Heart left ventricle (tissue), 16 donors: Measurements from ENCODE around the gene PTPN7. TPM values are rescaled to one million over a fixed set of nuclear protein-coding genes. Genes with fewer than 3 reads are reported as not detected.

Source experiments
- ATAC-seq, 4 donors: fragments of 200-7000 bp; cut with Tn5 transposase; one replicate each; pipeline ENCODE4 v1.9.1; 2020 to 2022; ENCODE audit warnings: moderate library complexity in 4 of 4, mild to moderate bottlenecking in 3 of 4, moderate number of reproducible peaks in 1 of 4
- DNase-seq, 5 donors: peaks; one replicate each; pipeline ENCODE4 v3.0.0-alpha.2; 2020
- H3K27ac ChIP-seq, 12 donors: fragments of 200-600 bp; sonication (generic) in 4 of 12; one replicate each; pipeline versions ENCODE4 v1.5.0 to v1.8.0; 2016 to 2022; ENCODE audit warnings: mild to moderate bottlenecking in 2 of 12
- H3K27me3 ChIP-seq, 9 donors: fragments of 200-600 bp; sonication (generic) in 2 of 9; one replicate each; pipeline versions ENCODE4 v1.5.1 to v1.8.0; 2016 to 2022; ENCODE audit warnings: mild to moderate bottlenecking in 3 of 9
- H3K36me3 ChIP-seq, 9 donors: fragments of 200-600 bp; sonication (generic) in 2 of 9; one replicate each; pipeline versions ENCODE4 v1.5.0 to v1.8.0; 2018 to 2022; ENCODE audit warnings: mild to moderate bottlenecking in 2 of 9
- H3K4me1 ChIP-seq, 12 donors: fragments of 200-600 bp; sonication (generic) in 4 of 12; one replicate each; pipeline versions ENCODE4 v1.5.0 to v1.8.0; 2016 to 2022; ENCODE audit warnings: mild to moderate bottlenecking in 3 of 12
- H3K4me3 ChIP-seq, 12 donors: fragments of 200-600 bp; sonication (generic) in 4 of 12; one replicate each; pipeline versions ENCODE4 v1.5.0 to v1.8.0; 2017 to 2022; ENCODE audit warnings: mild to moderate bottlenecking in 9 of 12, moderate library complexity in 4 of 12
- H3K9me3 ChIP-seq, 12 donors: fragments of 200-600 bp; sonication (generic) in 4 of 12; one replicate each; pipeline versions ENCODE4 v1.5.0 to v1.8.0; 2016 to 2022; ENCODE audit warnings: mild to moderate bottlenecking in 1 of 12
- POLR2A ChIP-seq, 2 donors: fragments of 450-650 bp; IDR thresholded peaks; one replicate each; pipeline ENCODE4 v1.6.1; 2017; ENCODE audit warnings: antibody characterized with exemption in 2 of 2, mild to moderate bottlenecking in 2 of 2, moderate library complexity in 2 of 2
- WGBS, 4 donors: extraction: QIAGEN DNeasy Blood & Tissue Kit in 2 of 4; methylation state at CpG; one replicate each; pipeline versions ENCODE4 v1.1.5 to v1.1.7; 2013 to 2018; 5-methylcytosine and 5-hydroxymethylcytosine counted together
- intact Hi-C, 10 donors: fragments of 100-400 bp; cut with DNase I; formaldehyde crosslinking; loops; one replicate each; pipeline versions ENCODE4 v1.11.1 to v1.14.2; 2022
- polyA plus RNA-seq, 2 donors: library from polyadenylated mRNA; stranded (reverse); fragments of 200-250 nt; gene quantifications; one replicate each; pipeline ENCODE4 v1.2.3, GENCODE V29; 2013
- total RNA-seq, 9 donors: library from RNA; depleted of rRNA in 2 of 9; stranded (reverse); fragments of >200 nt in 2 of 9; fragmentation: NEBNext Ultra II Directional in 3 of 9; extraction: Animal tissue kit (Norgen Biotek cat#: 25700) in 3 of 9; gene quantifications; one replicate each; pipeline versions ENCODE4 v1.1.0 to v1.2.4, GENCODE V29; 2016 to 2023
- TF ChIP-seq, protein P1 (sequence below), 12 donors: fragments of 200-600 bp; sonication (generic) in 4 of 12; IDR thresholded peaks; one replicate each; pipeline versions ENCODE4 v1.5.0 to v1.8.0; 2018 to 2022; ENCODE audit warnings: antibody characterized with exemption in 12 of 12, mild to moderate bottlenecking in 5 of 12
- donor health status: ischemic (EF 13 %, LVEDD 7.1; RV severe dilation, severe dysfunction).
- donor health status: healthy with polysubstance abuse.
- donor health status: DM: no; HTN: yes; CAD: no.
- donor health status: DM: no; HTN: no; CAD: no.
- donor health status: ischemic (EF 25% LVEDD 6.9; RV normal size, moderate dysfunction).
- donor health status: ischemic (EF 25% LVEDD 5.7; RV mildly dilated, moderate dysfunction).
- donor health status: healthy.
- donor health status: DM: yes; HTN: yes; CAD: no.
- donor health status: ischemic (EF 35%, LVEDD 5.7; RV mildly dilated, moderate dysfunction).
- donor health status: nonischemic (EF 11% LVEDD 7.7; RV severe dilation, severe dysfunction).
- donor health status: DM: yes; HTN: yes; CAD: no.
- donor health status: PGD.
- donor health status: ischemic (EF 29% LVEDD 5.4; RV normal size, mild dysfunction).
- donor health status: nonischemic (EF 23%, LVEDD 6.1; RV moderate dilation, normal function).

The PTPN7 gene
- total and polyA plus RNA-seq, 11 donors = 0.19 to 10.3 (median 0.55) TPM; not detected in 1

- TF ChIP-seq, protein P1, sequence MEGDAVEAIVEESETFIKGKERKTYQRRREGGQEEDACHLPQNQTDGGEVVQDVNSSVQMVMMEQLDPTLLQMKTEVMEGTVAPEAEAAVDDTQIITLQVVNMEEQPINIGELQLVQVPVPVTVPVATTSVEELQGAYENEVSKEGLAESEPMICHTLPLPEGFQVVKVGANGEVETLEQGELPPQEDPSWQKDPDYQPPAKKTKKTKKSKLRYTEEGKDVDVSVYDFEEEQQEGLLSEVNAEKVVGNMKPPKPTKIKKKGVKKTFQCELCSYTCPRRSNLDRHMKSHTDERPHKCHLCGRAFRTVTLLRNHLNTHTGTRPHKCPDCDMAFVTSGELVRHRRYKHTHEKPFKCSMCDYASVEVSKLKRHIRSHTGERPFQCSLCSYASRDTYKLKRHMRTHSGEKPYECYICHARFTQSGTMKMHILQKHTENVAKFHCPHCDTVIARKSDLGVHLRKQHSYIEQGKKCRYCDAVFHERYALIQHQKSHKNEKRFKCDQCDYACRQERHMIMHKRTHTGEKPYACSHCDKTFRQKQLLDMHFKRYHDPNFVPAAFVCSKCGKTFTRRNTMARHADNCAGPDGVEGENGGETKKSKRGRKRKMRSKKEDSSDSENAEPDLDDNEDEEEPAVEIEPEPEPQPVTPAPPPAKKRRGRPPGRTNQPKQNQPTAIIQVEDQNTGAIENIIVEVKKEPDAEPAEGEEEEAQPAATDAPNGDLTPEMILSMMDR (IDR thresholded peaks at IDR 0.05) = no peak
- TF ChIP-seq POLR2A (IDR thresholded peaks at IDR 0.05) = no peak
- Histone ChIP-seq H3K27me3 (peaks cover 3 to 25% (median 10%) of the 10 kb centered on the region in 9 donors), H3K27ac (no peak overlapping the region), H3K9me3 (no peaks in the 10 kb centered on the region), H3K4me1 (peaks cover 0 to 47% (median 17%) of the 10 kb centered on the region in 12 donors), H3K36me3 (no peaks in the 10 kb centered on the region), H3K4me3 (no peak overlapping the region)
- intact Hi-C loops = no loop called here
- DNase-seq = no peak
- 74 to 89% (median 77%) methylated on average over 1 of the region's 1 CpG for WGBS, 4 donors
- ATAC-seq = no peak
These were observed 37.9 kb upstream of the PTPN7 start for GRCh38 chr1:202198366-202198724.

DNA sequence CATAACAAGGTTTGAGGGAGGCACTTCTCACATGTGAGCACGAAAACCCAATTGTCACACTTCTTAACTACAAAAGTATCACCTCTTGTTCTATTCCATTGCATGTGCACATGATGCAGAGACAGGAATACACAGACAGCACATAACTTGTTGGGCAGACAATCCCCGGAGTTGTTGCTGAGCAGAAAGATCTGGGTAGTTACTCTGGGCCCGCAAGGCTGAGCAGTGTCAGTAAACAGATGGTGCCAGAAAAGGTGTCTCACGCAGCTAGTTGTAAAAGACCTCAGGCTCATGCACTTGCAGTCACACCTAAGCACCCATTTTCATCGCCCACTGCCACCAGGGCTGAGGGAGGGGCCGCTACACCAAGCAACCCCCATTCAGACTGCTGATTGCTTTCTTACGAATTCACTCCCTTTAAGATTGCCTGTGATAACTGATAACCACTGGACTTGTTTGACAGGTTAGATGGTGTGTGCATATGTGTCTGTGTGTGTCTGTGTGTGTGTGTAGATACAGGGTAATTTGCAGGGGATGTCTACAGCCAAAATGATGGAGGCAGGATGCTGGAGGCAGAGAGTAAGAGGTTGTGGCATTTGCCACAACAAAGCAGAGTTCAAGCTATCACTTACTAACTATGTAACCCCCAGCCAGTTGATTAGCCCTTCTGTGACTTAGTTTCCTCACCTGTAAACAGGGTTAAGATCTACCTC is 37.4 kb upstream of the PTPN7 start:
- Histone ChIP-seq H3K4me1 (peaks cover 0 to 51% (median 17%) of the 10 kb centered on the region in 12 donors), H3K36me3 (no peaks in the 10 kb centered on the region), H3K4me3 (no peak overlapping the region), H3K27ac (no peak overlapping the region), H3K9me3 (no peaks in the 10 kb centered on the region), H3K27me3 (peaks cover 6 to 31% (median 14%) of the 10 kb centered on the region in 9 donors)
- DNase-seq (no peak), ATAC-seq (no peak)
- intact Hi-C loops = no loop called here
- TF ChIP-seq, protein P1 (IDR thresholded peaks at IDR 0.05) = no peak
- no peak for TF ChIP-seq POLR2A (IDR thresholded peaks at IDR 0.05)
- WGBS, 4 donors = 80 to 86% (median 82%) methylated on average over 7 of the region's 7 CpGs

DNA sequence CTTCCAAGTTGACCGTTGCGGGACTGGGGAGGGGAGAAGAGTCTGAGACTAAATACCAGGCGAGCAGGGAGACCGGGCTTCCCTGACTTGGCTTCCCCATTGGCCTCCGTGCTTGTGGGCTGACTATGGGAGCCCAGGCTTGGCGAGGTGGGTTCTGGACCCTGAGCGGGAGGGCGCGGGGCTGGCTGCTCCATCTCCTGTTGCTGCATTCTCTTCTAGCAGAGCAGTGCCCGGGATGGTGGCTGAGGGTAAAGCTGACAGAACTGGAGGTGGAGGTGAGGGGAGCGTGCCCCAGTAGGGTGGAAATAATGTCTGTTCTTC is 33.9 kb upstream of the PTPN7 start:
- Histone ChIP-seq H3K27ac (no peak overlapping the region), H3K4me1 (peaks cover 0 to 21% (median 7%) of the 10 kb centered on the region in 12 donors), H3K27me3 (peaks cover 6 to 34% (median 17%) of the 10 kb centered on the region in 9 donors), H3K9me3 (no peaks in the 10 kb centered on the region), H3K4me3 (peak overlapping the region in 4 of 12 donors; percentile 17 to 47 (median 26)), H3K36me3 (no peaks in the 10 kb centered on the region)
- ATAC-seq = no peak
- DNase-seq = peak in 1 of 5 donors; percentile 37
- intact Hi-C loops = no loop called here
- TF ChIP-seq POLR2A (IDR thresholded peaks at IDR 0.05) = no peak
- TF ChIP-seq, protein P1 (IDR thresholded peaks at IDR 0.05) = no peak
- 53 to 69% (median 66%) methylated on average over 8 to 11 of the region's 11 CpGs for WGBS, 4 donors

DNA sequence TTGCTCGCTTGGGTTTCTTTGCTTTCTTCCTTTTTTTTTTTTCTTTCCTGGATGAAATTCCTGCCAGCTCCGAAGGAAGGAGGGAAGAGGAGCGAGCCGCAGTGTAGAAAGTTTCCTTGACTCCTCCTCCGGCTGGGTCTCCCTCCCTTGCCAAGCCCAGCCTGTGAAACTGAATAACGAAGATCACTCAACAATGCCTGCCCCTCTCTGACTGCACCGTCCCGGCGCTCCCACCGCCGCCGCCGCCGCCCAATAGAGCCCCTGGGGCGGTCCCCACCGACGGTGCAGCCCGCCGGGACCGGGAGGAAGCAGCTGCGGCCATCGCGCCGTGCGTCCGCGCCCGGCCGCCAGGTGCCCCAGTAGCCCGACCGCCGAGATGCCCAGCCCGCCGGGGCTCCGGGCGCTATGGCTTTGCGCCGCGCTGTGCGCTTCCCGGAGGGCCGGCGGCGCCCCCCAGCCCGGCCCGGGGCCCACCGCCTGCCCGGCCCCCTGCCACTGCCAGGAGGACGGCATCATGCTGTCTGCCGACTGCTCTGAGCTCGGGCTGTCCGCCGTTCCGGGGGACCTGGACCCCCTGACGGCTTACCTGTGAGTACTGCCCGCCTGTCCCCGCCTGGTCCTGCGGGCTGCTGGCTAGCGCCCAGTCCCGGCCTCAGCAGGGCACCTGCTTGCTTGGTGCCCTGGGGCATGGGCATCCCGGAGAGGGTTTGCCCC is 33.4 kb upstream of the PTPN7 start, which contains the start of gene LGR6:
LGR6 (plus strand) TSS at position 186 of the 714 bp plus-strand sequence; CDS start at position 377, 191 bp downstream.
- no peaks in the 10 kb centered on the region for H3K9me3 ChIP-seq
- 3 to 17% (median 5%) methylated on average over 9 to 61 of the region's 61 CpGs for WGBS, 4 donors
- H3K4me3 ChIP-seq = peak within 1 kb of the TSS in 9 of 12 donors; percentile 16 to 47 (median 23)
- H3K27me3 ChIP-seq = peaks cover 6 to 31% (median 17%) of the 10 kb centered on the region in 9 donors
- no peak within 1 kb of the TSS for H3K27ac ChIP-seq
- DNase-seq (peak in 1 of 5 donors; percentile 60), ATAC-seq (peak in 2 of 4 donors; percentile 12 to 57)
- intact Hi-C loops = loop anchor here in 6 of 10 donors (1.0 to 2.0 kb wide), 3 partner anchors 43 to 122 kb away; no protein-coding TSS in a partner anchor
- no peak for TF ChIP-seq POLR2A (IDR thresholded peaks at IDR 0.05)
- TF ChIP-seq, protein P1 (IDR thresholded peaks at IDR 0.05) = peak in 2 of 12 donors; percentile 19 to 31
- H3K4me1 ChIP-seq = peaks cover 0 to 18% (median 6%) of the 10 kb centered on the region in 12 donors
- H3K36me3 ChIP-seq = no peaks in the 10 kb centered on the region
